ENCODE results near the gene POU5F1. TPM values are rescaled to one million over a fixed set of nuclear protein-coding genes. Genes with fewer than 3 reads are reported as not detected.
"Not testable (repeated sequence)": the region's sequence is repeated elsewhere in the genome, so short reads cannot be mapped to it uniquely, and the experiment has no call there.

POU5F1 gene
- under 1 TPM in 1 of 5 experiments, not detected in 4; 0.46 TPM for total RNA-seq
- polyA plus RNA-seq = under 1 TPM in 1 of 2 donors, not detected in 1; 0.18 TPM
- total RNA-seq = not detected

DNA sequence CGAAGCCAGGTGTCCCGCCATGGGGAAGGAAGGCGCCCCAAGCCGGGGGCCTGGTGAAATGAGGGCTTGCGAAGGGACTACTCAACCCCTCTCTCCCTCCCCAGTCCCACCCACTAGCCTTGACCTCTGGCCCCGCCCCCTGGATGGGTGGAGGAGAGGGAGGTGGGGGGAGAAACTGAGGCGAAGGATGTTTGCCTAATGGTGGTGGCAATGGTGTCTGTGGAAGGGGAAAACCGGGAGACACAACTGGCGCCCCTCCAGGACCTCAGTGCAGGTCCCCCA lies at the start of gene POU5F1:
POU5F1 (minus strand) TSS at position 83 of the 282 bp plus-strand sequence; CDS start at position 21, 62 bp downstream.
- H3K4me1 Mint-ChIP-seq = peaks cover 0 to 1% (median 0%) of the 10 kb centered on the region in 7 donors
- no peak for ATAC-seq
- CTCF ChIA-PET = no interaction called here
- H3K4me3 Mint-ChIP-seq = no peak within 1 kb of the TSS
- DNase-seq = no peak
- H3K27me3 Mint-ChIP-seq = no peaks in the 10 kb centered on the region
- no peak within 1 kb of the TSS for H3K27ac ChIP-seq (ENCODE audit: low read depth, low read length)
- no peaks in the 10 kb centered on the region for H3K27me3 ChIP-seq (ENCODE audit: control insufficient read depth in 2 of 2, insufficient read depth in 2 of 2, low read length in 2 of 2)
- H3K9me3 ChIP-seq (ENCODE audit: control insufficient read depth in 2 of 3, low read length in 3 of 3) = no peaks in the 10 kb centered on the region
- no peaks in the 10 kb centered on the region for H3K36me3 ChIP-seq (ENCODE audit: control insufficient read depth in 2 of 3, insufficient read depth in 3 of 3, low read length in 3 of 3)
- no peak within 1 kb of the TSS for H3K4me3 ChIP-seq (ENCODE audit: low read length)
- POLR2A ChIA-PET = no interaction called here
- H3K4me1 ChIP-seq (ENCODE audit: control insufficient read depth in 2 of 2, insufficient read depth in 2 of 2, low read length in 2 of 2) = no peaks in the 10 kb centered on the region
- no peaks in the 10 kb centered on the region for H3K36me3 Mint-ChIP-seq
- intact Hi-C loops (cut with micrococcal nuclease) = no loop called here
- H3K27ac Mint-ChIP-seq = peak within 1 kb of the TSS in 2 of 9 donors; percentile 58 to 84
- H3K9me3 Mint-ChIP-seq = no peaks in the 10 kb centered on the region

DNA sequence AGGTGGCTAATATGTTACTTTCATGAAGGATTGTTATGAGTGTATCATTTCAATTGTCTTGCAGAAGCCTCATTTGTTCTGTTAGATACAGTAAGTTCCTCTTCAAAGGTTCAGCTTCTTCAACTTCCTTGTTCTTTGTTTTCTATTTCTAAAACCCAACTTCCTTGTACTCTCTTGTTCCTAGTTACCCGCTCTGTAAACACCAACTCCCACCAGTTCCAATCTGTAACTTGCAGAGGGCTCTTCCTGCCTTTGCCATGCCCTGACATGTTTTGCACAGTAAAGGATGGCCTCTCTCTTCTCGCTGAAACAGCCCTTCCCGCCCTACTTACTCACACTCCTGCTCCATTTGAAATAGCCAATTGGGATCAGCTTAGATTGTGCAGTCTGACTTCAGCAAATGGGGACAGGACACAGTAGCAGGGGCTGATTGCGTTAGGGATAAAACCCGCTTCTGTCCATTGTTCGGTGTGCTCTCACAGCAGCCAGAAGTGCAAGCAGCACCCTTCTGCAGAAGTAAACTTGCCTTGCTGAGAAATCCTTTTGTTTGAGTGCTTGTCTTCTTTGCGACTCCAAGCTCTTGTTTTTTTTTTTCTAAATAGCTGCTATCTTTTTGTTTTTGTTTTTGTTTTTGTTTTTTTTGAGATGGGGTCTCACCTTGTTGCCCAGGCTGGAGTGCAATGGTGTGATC lies 45.9 kb upstream of the POU5F1 start:
- Mint-ChIP-seq H3K4me3 (peak overlapping the region in 1 of 10 donors; percentile 52), H3K4me1 (peaks cover 0 to 6% (median 0%) of the 10 kb centered on the region in 7 donors), H3K27ac (peak overlapping the region in 1 of 9 donors; percentile 64), H3K36me3 (peaks cover 0 to 10% (median 6%) of the 10 kb centered on the region in 5 donors), H3K27me3 (peaks cover 0 to 4% (median 0%) of the 10 kb centered on the region in 5 donors), H3K9me3 (peaks cover 0 to 23% (median 13%) of the 10 kb centered on the region in 11 donors)
- DNase-seq (no peak), ATAC-seq (peak; percentile 66)
- Histone ChIP-seq H3K4me3 (ENCODE audit: low read length) (no peak overlapping the region), H3K36me3 (ENCODE audit: control insufficient read depth in 2 of 3, insufficient read depth in 3 of 3, low read length in 3 of 3) (no peaks in the 10 kb centered on the region), H3K9me3 (ENCODE audit: control insufficient read depth in 2 of 3, low read length in 3 of 3) (peaks cover 0 to 5% (median 0%) of the 10 kb centered on the region in 3 experiments), H3K27me3 (ENCODE audit: control insufficient read depth in 2 of 2, insufficient read depth in 2 of 2, low read length in 2 of 2) (no peaks in the 10 kb centered on the region), H3K27ac (ENCODE audit: low read depth, low read length) (no peak overlapping the region), H3K4me1 (ENCODE audit: control insufficient read depth in 2 of 2, insufficient read depth in 2 of 2, low read length in 2 of 2) (no peaks in the 10 kb centered on the region)
- intact Hi-C loops (cut with micrococcal nuclease) = no loop called here
- CTCF ChIA-PET = no interaction called here
- POLR2A ChIA-PET = interaction anchor here (0.6 to 1.4 kb wide), 2 partner anchors 9 to 26 kb away, joined by 3 read pairs; no protein-coding TSS in a partner anchor

DNA sequence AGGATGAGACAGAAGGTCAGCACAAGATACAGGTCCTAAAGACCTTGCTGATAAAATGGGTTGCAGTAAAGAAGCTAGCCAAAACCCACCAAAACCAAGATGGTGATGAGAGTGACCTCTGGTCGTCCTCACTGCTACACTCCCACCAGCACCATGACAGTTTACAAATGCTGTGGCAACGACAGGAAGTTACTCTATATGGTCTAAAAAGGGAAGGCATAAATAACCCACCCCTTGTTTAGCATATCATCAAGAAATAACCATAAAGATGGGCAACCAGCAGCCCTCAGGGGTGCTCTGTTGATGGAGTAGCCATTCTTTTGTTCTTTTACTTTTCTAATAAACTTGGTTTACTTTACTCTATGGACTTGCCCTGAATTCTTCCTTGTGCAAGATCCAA lies 44.7 kb upstream of the POU5F1 start:
- H3K4me1 Mint-ChIP-seq; H3K9me3 ChIP-seq (ENCODE audit: control insufficient read depth in 2 of 3, low read length in 3 of 3); H3K4me3 Mint-ChIP-seq; H3K4me1 ChIP-seq (ENCODE audit: control insufficient read depth in 2 of 2, insufficient read depth in 2 of 2, low read length in 2 of 2); H3K27ac Mint-ChIP-seq; intact Hi-C loops (cut with micrococcal nuclease); H3K36me3 ChIP-seq (ENCODE audit: control insufficient read depth in 2 of 3, insufficient read depth in 3 of 3, low read length in 3 of 3); DNase-seq; H3K27me3 Mint-ChIP-seq; H3K27me3 ChIP-seq (ENCODE audit: control insufficient read depth in 2 of 2, insufficient read depth in 2 of 2, low read length in 2 of 2); ATAC-seq; H3K27ac ChIP-seq (ENCODE audit: low read depth, low read length); H3K4me3 ChIP-seq (ENCODE audit: low read length); CTCF ChIA-PET: not testable (repeated sequence)
- peaks cover 0 to 10% (median 6%) of the 10 kb centered on the region in 5 donors for H3K36me3 Mint-ChIP-seq
- POLR2A ChIA-PET = interaction anchor here (0.5 kb wide), 1 partner anchor 76 kb away, joined by 3 read pairs; the partner anchor contains the start of gene PSORS1C2
- H3K9me3 Mint-ChIP-seq = peaks cover 0 to 23% (median 13%) of the 10 kb centered on the region in 11 donors

DNA sequence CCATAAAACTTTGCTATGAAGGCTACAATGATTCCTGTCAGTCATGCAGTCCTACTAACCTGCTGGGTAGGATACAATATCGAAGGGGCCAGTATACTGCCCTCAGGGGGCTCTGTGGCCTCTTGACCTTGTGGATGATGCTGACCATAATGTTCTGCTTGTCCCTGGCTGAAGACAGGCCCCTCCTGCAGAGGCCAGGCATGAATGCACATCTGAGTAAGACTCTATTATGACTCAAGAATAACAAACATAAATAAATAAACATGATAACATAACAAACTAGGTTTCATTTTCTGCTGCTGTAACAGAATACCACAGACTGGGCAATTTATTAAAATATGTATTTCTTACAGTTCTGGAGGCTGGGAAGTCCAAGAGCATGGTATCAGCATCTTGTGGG lies 44.0 kb upstream of the POU5F1 start:
- Mint-ChIP-seq H3K9me3 (peaks cover 0 to 23% (median 13%) of the 10 kb centered on the region in 11 donors), H3K4me3 (no peak overlapping the region), H3K36me3 (peaks cover 0 to 10% (median 6%) of the 10 kb centered on the region in 5 donors), H3K27ac (no peak overlapping the region), H3K27me3 (peaks cover 0 to 4% (median 0%) of the 10 kb centered on the region in 5 donors), H3K4me1 (peaks cover 0 to 8% (median 0%) of the 10 kb centered on the region in 7 donors)
- Histone ChIP-seq H3K27me3 (ENCODE audit: control insufficient read depth in 2 of 2, insufficient read depth in 2 of 2, low read length in 2 of 2) (no peaks in the 10 kb centered on the region), H3K4me1 (ENCODE audit: control insufficient read depth in 2 of 2, insufficient read depth in 2 of 2, low read length in 2 of 2) (no peaks in the 10 kb centered on the region), H3K27ac (ENCODE audit: low read depth, low read length) (no peak overlapping the region), H3K4me3 (ENCODE audit: low read length) (no peak overlapping the region), H3K36me3 (ENCODE audit: control insufficient read depth in 2 of 3, insufficient read depth in 3 of 3, low read length in 3 of 3) (no peaks in the 10 kb centered on the region), H3K9me3 (ENCODE audit: control insufficient read depth in 2 of 3, low read length in 3 of 3) (peaks cover 0 to 5% (median 0%) of the 10 kb centered on the region in 3 experiments)
- ChIA-PET CTCF (no interaction called here), POLR2A (no interaction called here)
- DNase-seq (no peak), ATAC-seq (no peak)
- intact Hi-C loops (cut with micrococcal nuclease) = no loop called here

DNA sequence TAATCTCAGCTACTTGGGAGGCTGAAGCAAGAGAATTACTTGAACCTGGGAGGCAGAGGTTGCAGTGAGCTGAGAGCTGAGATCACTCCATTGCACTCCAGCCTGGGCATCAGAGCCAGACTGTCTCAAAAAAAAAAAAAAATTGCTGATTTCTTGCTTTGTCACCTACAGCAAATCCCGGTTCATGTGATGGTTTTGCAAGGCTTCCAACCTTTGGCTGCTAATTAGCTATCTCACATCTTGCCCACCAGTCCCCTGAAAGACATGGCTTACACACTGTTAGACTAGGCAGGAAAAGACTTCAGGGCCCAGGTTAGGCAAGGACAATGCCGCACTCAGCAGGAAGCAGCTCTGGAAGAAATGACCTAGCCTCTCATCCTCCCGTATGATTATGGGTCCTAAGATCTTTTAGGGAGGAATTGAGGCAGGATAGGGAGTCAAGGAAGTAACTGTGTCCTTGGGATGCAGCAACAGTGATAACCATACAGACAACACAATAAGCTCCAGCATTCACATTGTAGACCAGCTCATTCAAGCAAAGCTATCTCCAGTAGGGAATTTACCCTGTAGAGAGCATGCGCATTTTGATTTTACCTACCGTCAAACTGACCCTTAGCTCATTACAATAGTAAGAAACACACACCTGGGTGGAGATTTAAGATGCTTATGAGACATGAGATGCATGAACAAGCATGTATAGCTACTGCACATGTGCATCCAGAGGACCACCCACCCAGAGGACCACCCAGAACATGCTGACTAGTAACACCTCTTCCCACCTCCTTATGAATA lies 40.5 kb upstream of the POU5F1 start:
- POLR2A ChIA-PET = interaction anchor here (0.6 to 1.4 kb wide), 3 partner anchors 24 to 286 kb away, joined by 3 to 4 read pairs (median 3); no protein-coding TSS in a partner anchor
- Mint-ChIP-seq H3K27ac (no peak overlapping the region), H3K9me3 (peaks cover 0 to 5% (median 0%) of the 10 kb centered on the region in 11 donors)

DNA sequence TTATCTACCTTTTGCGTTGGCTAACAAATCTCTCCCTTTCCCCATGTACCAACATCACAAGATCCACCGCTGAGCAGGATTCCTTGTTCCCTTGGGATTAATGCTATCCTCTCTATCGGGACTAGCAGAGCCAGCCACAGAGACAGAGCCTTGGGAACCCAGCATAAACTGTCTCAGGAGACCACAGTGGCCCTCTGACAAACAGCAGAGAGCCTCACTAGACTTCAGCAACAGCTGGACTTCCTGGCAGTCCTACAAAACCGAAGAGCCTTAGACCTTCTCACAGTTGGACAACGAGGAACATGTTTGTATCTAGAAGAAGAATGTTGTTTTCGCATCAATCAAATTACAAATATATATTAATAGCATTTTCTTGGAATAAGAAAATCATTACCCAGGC lies 39.6 kb upstream of the POU5F1 start:
- Histone ChIP-seq H3K9me3 (ENCODE audit: control insufficient read depth in 2 of 3, low read length in 3 of 3) (no peaks in the 10 kb centered on the region), H3K4me3 (ENCODE audit: low read length) (no peak overlapping the region), H3K27me3 (ENCODE audit: control insufficient read depth in 2 of 2, insufficient read depth in 2 of 2, low read length in 2 of 2) (no peaks in the 10 kb centered on the region), H3K4me1 (ENCODE audit: control insufficient read depth in 2 of 2, insufficient read depth in 2 of 2, low read length in 2 of 2) (no peaks in the 10 kb centered on the region), H3K36me3 (ENCODE audit: control insufficient read depth in 2 of 3, insufficient read depth in 3 of 3, low read length in 3 of 3) (no peaks in the 10 kb centered on the region), H3K27ac (ENCODE audit: low read depth, low read length) (no peak overlapping the region)
- no peaks in the 10 kb centered on the region for H3K27me3 Mint-ChIP-seq
- H3K9me3 Mint-ChIP-seq = peaks cover 0 to 3% (median 0%) of the 10 kb centered on the region in 11 donors
- CTCF ChIA-PET = interaction anchor here (2.1 kb wide), 1 partner anchor 156 kb away, joined by 5 read pairs; no protein-coding TSS in a partner anchor
- DNase-seq (no peak), ATAC-seq (no peak)
- intact Hi-C loops (cut with micrococcal nuclease) = no loop called here
- peaks cover 0 to 4% (median 0%) of the 10 kb centered on the region in 5 donors for H3K36me3 Mint-ChIP-seq
- peaks cover 5 to 13% (median 8%) of the 10 kb centered on the region in 7 donors for H3K4me1 Mint-ChIP-seq
- H3K4me3 Mint-ChIP-seq = no peak overlapping the region
- POLR2A ChIA-PET = interaction anchor here (0.6 to 0.7 kb wide), 2 partner anchors 138 to 287 kb away, joined by 3 read pairs; no protein-coding TSS in a partner anchor
- H3K27ac Mint-ChIP-seq = peak overlapping the region in 2 of 9 donors; percentile 13 to 66

More for the DNA sequence above, 40.5 kb upstream of the POU5F1 start:
- H3K27me3 Mint-ChIP-seq = no peaks in the 10 kb centered on the region
- H3K36me3 Mint-ChIP-seq = peaks cover 0 to 4% (median under 1%) of the 10 kb centered on the region in 5 donors
- no peak overlapping the region for H3K4me3 Mint-ChIP-seq
- Histone ChIP-seq H3K27ac (ENCODE audit: low read depth, low read length) (no peak overlapping the region), H3K36me3 (ENCODE audit: control insufficient read depth in 2 of 3, insufficient read depth in 3 of 3, low read length in 3 of 3) (no peaks in the 10 kb centered on the region), H3K9me3 (ENCODE audit: control insufficient read depth in 2 of 3, low read length in 3 of 3) (no peaks in the 10 kb centered on the region), H3K27me3 (ENCODE audit: control insufficient read depth in 2 of 2, insufficient read depth in 2 of 2, low read length in 2 of 2) (no peaks in the 10 kb centered on the region), H3K4me1 (ENCODE audit: control insufficient read depth in 2 of 2, insufficient read depth in 2 of 2, low read length in 2 of 2) (no peaks in the 10 kb centered on the region), H3K4me3 (ENCODE audit: low read length) (no peak overlapping the region)
- ATAC-seq (no peak), DNase-seq (no peak)
- peaks cover under 1 to 8% (median 2%) of the 10 kb centered on the region in 7 donors for H3K4me1 Mint-ChIP-seq
- intact Hi-C loops (cut with micrococcal nuclease) = no loop called here
- CTCF ChIA-PET = no interaction called here

All from naive thymus-derived CD4-positive, alpha-beta T cell (primary cell).